ENCODE measurements around the gene RARRES1. TPM values are rescaled to one million over a fixed set of nuclear protein-coding genes. Genes with fewer than 3 reads are reported as not detected.

The RARRES1 gene
- total and polyA plus RNA-seq, 10 donors = 1.8 to 20.9 (median 4.9) TPM

GRCh38 chr3:158717576-158717975, 14.7 kb downstream of the RARRES1 start:
- DNase-seq = no peak
- Histone ChIP-seq H3K27me3 (replicated peaks in 1 of 7) (no peaks in the 10 kb centered on the region), H3K9me3 (no peaks in the 10 kb centered on the region), H3K4me1 (peaks cover 0 to 18% (median 6%) of the 10 kb centered on the region in 6 donors), H3K27ac (no peak overlapping the region), H3K4me3 (no peak overlapping the region), H3K36me3 (peaks cover 0 to 12% (median 0%) of the 10 kb centered on the region in 6 donors)
- intact Hi-C loops (cut with DNase I; ENCODE audit: low total_unique reads) = no loop called here
- 96 to 100% (median 96%) methylated on average over 2 of the region's 2 CpGs for WGBS, 5 donors
- TF ChIP-seq POLR2A (IDR thresholded peaks at IDR 0.05) (no peak), POLR2AphosphoS5 (IDR thresholded peaks at IDR 0.05) (no peak)
- TF ChIP-seq, protein P1, sequence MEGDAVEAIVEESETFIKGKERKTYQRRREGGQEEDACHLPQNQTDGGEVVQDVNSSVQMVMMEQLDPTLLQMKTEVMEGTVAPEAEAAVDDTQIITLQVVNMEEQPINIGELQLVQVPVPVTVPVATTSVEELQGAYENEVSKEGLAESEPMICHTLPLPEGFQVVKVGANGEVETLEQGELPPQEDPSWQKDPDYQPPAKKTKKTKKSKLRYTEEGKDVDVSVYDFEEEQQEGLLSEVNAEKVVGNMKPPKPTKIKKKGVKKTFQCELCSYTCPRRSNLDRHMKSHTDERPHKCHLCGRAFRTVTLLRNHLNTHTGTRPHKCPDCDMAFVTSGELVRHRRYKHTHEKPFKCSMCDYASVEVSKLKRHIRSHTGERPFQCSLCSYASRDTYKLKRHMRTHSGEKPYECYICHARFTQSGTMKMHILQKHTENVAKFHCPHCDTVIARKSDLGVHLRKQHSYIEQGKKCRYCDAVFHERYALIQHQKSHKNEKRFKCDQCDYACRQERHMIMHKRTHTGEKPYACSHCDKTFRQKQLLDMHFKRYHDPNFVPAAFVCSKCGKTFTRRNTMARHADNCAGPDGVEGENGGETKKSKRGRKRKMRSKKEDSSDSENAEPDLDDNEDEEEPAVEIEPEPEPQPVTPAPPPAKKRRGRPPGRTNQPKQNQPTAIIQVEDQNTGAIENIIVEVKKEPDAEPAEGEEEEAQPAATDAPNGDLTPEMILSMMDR (IDR thresholded peaks at IDR 0.05 in 8 of 11, conservative IDR thresholded peaks at IDR 0.05 in 3 of 11) = no peak

DNA sequence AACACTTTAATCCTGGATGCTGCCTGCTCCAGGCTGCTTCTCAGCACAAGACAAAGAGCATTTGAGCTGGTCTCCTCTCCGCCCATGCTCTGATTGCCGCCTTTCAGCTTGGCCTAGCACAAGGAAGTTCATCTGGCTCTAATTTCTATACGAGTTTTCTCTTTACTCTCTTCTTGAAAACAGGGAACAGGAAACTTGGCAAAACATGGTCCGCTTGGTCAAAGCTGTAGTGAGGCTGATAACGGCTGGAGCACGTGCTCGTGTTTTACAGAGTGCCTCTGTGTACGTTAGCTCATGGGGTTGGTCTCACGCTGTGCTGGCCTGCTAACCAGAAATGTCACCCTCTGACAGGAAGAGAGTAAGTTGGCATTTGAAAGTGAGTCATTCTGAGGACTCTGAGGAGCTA, 19.2 kb downstream of the RARRES1 start:
- intact Hi-C loops (cut with DNase I; ENCODE audit: low total_unique reads) = no loop called here
- peak overlapping the region in 3 of 8 donors; percentile 1 to 41 (median 1) for H3K27ac ChIP-seq

GRCh38 chr3:158712443-158712842, 19.8 kb downstream of the RARRES1 start:
- Histone ChIP-seq H3K9me3 (no peaks in the 10 kb centered on the region), H3K4me1 (peaks cover 0 to 22% (median 2%) of the 10 kb centered on the region in 6 donors), H3K4me3 (no peak overlapping the region), H3K27me3 (replicated peaks in 1 of 7) (no peaks in the 10 kb centered on the region), H3K27ac (peak overlapping the region in 6 of 8 donors; percentile 1 to 41 (median 24)), H3K36me3 (peaks cover 0 to 56% (median 26%) of the 10 kb centered on the region in 6 donors)
- intact Hi-C loops (cut with DNase I; ENCODE audit: low total_unique reads) = no loop called here
- WGBS, 5 donors = 54 to 88% (median 67%) methylated on average over 1 of the region's 1 CpG
- no peak for DNase-seq
- TF ChIP-seq, protein P1 (IDR thresholded peaks at IDR 0.05 in 8 of 11, conservative IDR thresholded peaks at IDR 0.05 in 3 of 11) = no peak
- TF ChIP-seq POLR2AphosphoS5 (IDR thresholded peaks at IDR 0.05) (no peak), POLR2A (IDR thresholded peaks at IDR 0.05) (no peak)

More for the DNA sequence above, 19.2 kb downstream of the RARRES1 start:
- TF ChIP-seq, protein P1 (IDR thresholded peaks at IDR 0.05 in 8 of 11, conservative IDR thresholded peaks at IDR 0.05 in 3 of 11) = no peak
- peak in 1 of 3 donors; percentile 12 for TF ChIP-seq POLR2AphosphoS5 (IDR thresholded peaks at IDR 0.05)
- Histone ChIP-seq H3K4me3 (no peak overlapping the region), H3K36me3 (peaks cover 0 to 49% (median 23%) of the 10 kb centered on the region in 6 donors), H3K4me1 (peaks cover 0 to 22% (median 2%) of the 10 kb centered on the region in 6 donors), H3K27me3 (replicated peaks in 1 of 7) (no peaks in the 10 kb centered on the region), H3K9me3 (no peaks in the 10 kb centered on the region)
- DNase-seq = no peak
- 51 to 79% (median 66%) methylated on average over 9 of the region's 9 CpGs for WGBS, 5 donors

DNA sequence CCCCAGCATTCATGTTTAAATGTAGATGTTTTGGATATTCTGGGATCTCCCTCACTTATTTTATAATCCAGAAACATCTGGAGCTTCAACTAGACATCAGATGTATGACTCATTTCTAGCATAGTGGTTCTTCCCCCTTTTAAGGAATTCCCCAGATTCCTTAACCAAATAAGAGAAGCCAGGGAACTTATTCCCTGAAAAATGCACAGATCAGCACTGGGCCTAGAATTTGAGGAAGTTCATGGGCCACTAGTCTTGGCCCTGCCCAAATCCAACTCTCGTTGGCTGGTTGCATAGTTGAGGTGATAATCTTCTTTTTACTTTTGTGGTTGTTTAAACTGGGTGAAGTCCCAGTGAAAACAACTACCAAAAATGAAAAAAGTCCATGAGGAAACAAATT, 20.4 kb downstream of the RARRES1 start:
- no peaks in the 10 kb centered on the region for H3K27me3 ChIP-seq (replicated peaks in 1 of 7)
- no peak for DNase-seq
- no peaks in the 10 kb centered on the region for H3K9me3 ChIP-seq
- peak overlapping the region in 5 of 8 donors; percentile 1 to 41 (median 33) for H3K27ac ChIP-seq
- TF ChIP-seq POLR2AphosphoS5 (IDR thresholded peaks at IDR 0.05) (peak in 1 of 3 donors; percentile 13), POLR2A (IDR thresholded peaks at IDR 0.05) (no peak)
- TF ChIP-seq, protein P1 (IDR thresholded peaks at IDR 0.05 in 8 of 11, conservative IDR thresholded peaks at IDR 0.05 in 3 of 11) = no peak
- intact Hi-C loops (cut with DNase I; ENCODE audit: low total_unique reads) = no loop called here
- no peak overlapping the region for H3K4me3 ChIP-seq
- WGBS, 5 donors = 32 to 66% (median 47%) methylated on average over 1 of the region's 1 CpG
- H3K36me3 ChIP-seq = peaks cover 0 to 61% (median 26%) of the 10 kb centered on the region in 6 donors
- H3K4me1 ChIP-seq = peaks cover 0 to 22% (median 2%) of the 10 kb centered on the region in 6 donors
